ENCODE results near the gene PRTFDC1.

- TF ChIP-seq CTCF (optimal IDR thresholded peaks at IDR 0.05 in 1 of 3, IDR thresholded peaks at IDR 0.05 in 1 of 3, conservative IDR thresholded peaks at IDR 0.05 in 1 of 3; ENCODE audit: extremely low read depth in 1 of 3, insufficient read depth in 2 of 3, low read length in 3 of 3) (no peak), EZH2 (IDR thresholded peaks at IDR 0.05; ENCODE audit: low read length) (no peak)
Observed at GRCh38 chr10:24912215-24912614, 40.2 kb downstream of the PRTFDC1 start.
